Measurements from ENCODE around the gene STOX1.
A peak's percentile ranks its signal among the peaks of the same experiment; 100 is the strongest.
"Not testable (repeated sequence)": the region's sequence is repeated elsewhere in the genome, so short reads cannot be mapped to it uniquely, and the experiment has no call there.

The STOX1 gene, protein sequence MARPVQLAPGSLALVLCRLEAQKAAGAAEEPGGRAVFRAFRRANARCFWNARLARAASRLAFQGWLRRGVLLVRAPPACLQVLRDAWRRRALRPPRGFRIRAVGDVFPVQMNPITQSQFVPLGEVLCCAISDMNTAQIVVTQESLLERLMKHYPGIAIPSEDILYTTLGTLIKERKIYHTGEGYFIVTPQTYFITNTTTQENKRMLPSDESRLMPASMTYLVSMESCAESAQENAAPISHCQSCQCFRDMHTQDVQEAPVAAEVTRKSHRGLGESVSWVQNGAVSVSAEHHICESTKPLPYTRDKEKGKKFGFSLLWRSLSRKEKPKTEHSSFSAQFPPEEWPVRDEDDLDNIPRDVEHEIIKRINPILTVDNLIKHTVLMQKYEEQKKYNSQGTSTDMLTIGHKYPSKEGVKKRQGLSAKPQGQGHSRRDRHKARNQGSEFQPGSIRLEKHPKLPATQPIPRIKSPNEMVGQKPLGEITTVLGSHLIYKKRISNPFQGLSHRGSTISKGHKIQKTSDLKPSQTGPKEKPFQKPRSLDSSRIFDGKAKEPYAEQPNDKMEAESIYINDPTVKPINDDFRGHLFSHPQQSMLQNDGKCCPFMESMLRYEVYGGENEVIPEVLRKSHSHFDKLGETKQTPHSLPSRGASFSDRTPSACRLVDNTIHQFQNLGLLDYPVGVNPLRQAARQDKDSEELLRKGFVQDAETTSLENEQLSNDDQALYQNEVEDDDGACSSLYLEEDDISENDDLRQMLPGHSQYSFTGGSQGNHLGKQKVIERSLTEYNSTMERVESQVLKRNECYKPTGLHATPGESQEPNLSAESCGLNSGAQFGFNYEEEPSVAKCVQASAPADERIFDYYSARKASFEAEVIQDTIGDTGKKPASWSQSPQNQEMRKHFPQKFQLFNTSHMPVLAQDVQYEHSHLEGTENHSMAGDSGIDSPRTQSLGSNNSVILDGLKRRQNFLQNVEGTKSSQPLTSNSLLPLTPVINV

DNA sequence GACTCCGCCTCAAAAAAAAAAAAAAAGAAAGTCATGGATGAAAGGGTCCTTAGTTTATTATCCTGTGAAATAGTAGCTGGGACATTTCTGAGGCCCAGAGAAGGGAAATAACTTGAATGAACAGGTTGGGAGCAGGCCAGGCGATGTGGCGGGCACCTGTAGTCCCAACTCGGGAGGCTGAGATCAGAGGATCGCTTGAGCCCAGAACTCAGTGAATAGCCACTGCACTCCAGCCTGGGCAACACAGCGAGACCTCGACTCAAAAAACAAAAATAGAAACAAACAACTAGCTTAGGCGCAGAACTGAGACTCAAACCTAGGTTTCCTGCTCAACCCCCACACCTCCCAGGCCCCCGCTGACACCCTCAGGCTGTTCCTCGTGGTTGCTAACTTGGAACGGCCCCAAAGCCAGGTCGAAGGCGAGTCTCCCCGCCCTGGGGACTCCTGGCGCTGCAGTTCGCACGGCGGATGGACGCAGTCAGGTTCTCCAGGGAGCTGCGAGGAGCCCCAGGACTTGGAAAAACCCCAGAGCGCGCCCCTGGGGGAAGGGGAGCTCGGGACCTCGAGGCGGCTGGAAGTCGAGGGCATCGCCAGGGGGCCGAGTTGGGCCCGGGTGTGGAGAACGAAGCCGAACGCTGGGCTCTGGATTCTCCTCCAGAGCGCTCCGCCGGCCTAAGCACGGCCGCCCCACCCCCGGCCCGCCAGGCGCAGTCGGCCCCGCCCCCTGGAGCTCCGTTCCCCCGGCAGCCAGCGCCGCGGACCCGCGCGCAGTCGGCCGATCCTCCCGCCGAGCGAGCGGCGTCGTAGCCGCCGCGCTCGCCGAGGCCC is at the start of gene STOX1:
Gene STOX1 (plus strand): TSS at position 768 of the 828 bp plus-strand sequence. CDS start 93 bp downstream, outside the sequence.
- FAIRE-seq (no peak), DNase-seq (ENCODE audit: insufficient read length, low spot score) (peak; percentile 79)

DNA sequence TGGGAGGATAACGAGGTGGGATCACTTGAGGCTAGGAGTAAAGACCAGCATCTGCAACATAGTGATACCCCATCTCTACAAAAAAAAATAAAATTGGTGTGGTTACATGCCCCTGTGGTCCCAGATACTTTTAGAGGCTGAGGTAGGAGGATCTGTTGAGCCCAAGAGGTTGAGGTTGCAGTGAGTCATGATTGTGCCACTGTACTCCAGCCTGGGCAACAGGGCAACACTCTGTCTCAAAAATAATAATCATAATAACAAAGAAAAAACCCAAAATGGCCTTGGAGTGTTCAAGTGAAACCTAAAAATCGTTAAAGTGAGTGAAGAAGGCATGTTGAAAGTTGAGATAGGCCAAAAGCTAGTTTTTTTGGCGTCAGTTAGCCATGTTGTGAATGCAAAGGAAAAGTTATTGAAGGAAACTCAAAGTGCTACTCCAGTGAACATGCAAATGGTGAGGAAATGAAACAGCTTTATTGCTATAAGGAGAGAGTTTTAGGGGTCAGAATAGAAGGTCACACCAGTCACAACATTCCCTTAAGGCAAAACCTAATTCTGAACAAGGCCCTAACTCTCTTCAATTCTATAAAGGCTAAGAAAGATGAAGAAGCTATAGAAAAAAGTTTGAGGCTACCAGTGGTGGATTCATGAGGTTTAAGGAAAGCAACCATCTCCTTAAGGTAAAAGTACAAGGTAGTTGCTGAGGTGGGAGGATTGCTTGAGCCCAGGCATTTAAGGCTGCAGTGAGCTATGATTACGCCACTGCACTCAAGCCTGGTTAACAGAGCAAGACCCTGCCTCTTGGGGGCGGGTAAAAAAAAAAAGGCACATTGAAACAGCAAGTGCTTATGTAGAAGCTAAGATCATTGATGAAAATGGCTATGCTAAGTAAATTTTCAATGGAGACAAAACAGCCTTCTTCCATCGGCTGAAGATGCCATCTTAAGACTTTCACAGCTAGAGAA is 45.4 kb upstream of the STOX1 start:
- DNase-seq (ENCODE audit: insufficient read length, low spot score) (no peak), FAIRE-seq (no peak)

GRCh38 chr10:68784476-68784875 is 42.9 kb upstream of the STOX1 start:
- DNase-seq (ENCODE audit: insufficient read length, low spot score) (no peak), FAIRE-seq (no peak)

DNA sequence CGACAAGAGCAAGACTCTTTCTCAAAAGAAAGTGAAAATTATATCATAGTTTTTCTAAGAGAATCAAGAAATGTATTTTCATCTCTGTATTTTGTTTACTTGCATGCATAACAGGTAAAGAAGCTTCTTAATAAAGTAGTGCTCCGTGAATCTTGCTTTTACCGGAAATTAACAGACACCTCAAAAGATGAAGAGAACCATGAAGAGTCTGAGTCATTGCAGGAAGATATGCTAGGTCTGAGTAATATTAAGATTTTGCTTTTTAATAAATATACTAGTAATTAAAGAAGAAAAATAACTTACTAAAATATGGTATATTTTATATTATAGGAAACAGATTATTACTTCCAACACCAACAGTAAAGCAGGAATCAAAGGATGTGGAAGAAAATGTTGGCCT is 39.5 kb upstream of the STOX1 start:
- no peak for DNase-seq (ENCODE audit: insufficient read length, low spot score)
- FAIRE-seq, result no peak

- FAIRE-seq (no peak), DNase-seq (ENCODE audit: insufficient read length, low spot score) (no peak)
Observed at GRCh38 chr10:68790476-68790875, 36.9 kb upstream of the STOX1 start.

DNA sequence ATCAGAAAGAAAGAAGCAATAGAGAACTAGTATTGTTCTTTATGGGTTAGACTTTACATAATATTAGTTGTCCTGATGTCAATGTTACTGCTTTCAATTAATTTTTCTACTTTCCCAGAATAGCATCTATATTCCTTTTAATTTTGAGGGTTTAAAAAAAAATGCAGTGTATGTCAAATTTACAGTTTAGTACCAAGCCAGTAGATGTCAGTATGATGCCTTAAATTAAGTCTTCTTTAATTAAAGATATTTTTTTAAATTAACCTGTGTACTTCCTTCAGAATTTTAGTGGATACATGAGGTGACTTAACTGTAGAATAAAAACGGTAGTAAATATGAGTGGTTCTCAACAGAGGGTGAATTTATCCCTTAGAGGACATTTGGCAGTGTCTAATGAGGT is 35.2 kb upstream of the STOX1 start:
- no peak for FAIRE-seq

GRCh38 chr10:68795886-68796532 is 31.3 kb upstream of the STOX1 start:
- FAIRE-seq, result no peak
- DNase-seq (ENCODE audit: insufficient read length, low spot score), result no peak

More for the DNA sequence above, 35.2 kb upstream of the STOX1 start:
- DNase-seq (ENCODE audit: insufficient read length, low spot score), result no peak

DNA sequence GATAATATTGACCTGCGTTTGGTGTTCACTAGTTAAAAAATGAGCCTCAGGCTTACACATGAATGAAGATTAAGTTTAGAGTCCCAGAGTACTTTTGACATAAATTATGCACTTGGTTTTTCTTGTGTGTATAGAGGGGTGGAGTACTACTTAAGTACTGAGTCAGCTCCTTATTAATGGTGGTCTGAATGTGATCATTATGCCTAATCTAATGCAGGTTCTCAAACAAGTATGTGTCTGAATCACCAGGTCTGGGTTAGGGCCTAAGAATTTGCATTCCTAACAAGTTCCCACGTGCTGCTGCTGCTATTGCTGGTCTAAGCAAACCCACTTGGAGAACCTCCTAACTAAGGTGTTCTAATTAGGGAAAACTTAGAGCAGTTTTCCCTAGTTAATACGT is 30.7 kb upstream of the STOX1 start:
- DNase-seq (ENCODE audit: insufficient read length, low spot score), result no peak
- no peak for FAIRE-seq

- DNase-seq (ENCODE audit: insufficient read length, low spot score) (no peak), FAIRE-seq (no peak)
Observed at GRCh38 chr10:68800211-68800610, 27.1 kb upstream of the STOX1 start.

DNA sequence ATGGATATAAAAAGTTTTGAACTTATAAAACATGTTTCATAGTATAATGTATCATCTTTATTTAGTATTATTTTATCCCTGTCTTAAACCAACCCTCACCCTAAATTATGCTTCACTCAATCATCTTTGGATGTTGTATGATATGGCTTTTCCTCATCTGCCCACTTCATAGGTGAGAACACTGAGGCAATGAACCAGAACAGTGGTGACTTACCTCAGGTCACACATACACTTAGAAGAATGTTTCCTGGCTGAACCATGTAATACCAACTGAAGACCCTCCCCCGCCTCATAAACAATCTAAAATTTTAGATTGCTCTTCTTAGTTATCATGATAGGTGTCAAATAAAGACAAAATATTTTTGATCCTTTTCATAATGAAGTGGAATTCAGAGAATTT is 22.6 kb upstream of the STOX1 start:
- FAIRE-seq, result no peak

GRCh38 chr10:68810830-68811229 is 16.5 kb upstream of the STOX1 start:
- FAIRE-seq; DNase-seq (ENCODE audit: insufficient read length, low spot score): not testable (repeated sequence)

More for the DNA sequence above, 22.6 kb upstream of the STOX1 start:
- no peak for DNase-seq (ENCODE audit: insufficient read length, low spot score)

- FAIRE-seq (no peak), DNase-seq (ENCODE audit: insufficient read length, low spot score) (no peak)
Observed at GRCh38 chr10:68811314-68812009, 15.9 kb upstream of the STOX1 start.

GRCh38 chr10:68812420-68812819 is 14.9 kb upstream of the STOX1 start:
- DNase-seq (ENCODE audit: insufficient read length, low spot score), result no peak
- no peak for FAIRE-seq

- no peak for DNase-seq (ENCODE audit: insufficient read length, low spot score)
- no peak for FAIRE-seq
Observed at GRCh38 chr10:68813559-68813958, 13.8 kb upstream of the STOX1 start.

DNA sequence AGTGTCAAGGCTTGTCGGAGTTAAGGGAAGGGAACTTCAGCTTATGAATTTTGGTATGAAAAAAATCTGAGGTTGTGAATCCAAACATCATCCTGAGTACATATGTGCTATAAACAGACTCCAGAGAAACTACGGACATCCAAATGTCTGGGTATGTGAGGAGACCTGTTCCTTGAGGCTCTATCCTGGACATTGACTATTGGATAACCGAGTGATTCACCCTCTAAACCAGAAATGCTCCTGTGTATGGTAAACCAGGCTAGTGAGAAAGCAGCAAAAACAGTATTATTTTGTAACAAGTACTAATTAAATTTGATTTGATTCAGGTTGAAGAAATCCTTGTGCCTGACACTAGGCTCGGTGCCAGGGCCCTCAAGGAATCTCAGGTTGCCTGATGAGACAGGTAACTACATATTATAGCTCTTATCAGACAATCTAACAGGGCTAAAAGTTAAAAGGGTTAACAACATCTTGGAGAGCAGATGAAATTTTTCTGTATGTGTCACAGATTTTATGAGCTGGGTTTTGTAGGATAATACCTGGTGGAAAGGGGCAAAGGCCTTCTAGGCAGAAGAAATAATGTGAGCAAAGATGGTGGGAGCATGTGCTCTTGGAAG is 10.4 kb upstream of the STOX1 start:
- FAIRE-seq, result no peak
- DNase-seq (ENCODE audit: insufficient read length, low spot score), result no peak

DNA sequence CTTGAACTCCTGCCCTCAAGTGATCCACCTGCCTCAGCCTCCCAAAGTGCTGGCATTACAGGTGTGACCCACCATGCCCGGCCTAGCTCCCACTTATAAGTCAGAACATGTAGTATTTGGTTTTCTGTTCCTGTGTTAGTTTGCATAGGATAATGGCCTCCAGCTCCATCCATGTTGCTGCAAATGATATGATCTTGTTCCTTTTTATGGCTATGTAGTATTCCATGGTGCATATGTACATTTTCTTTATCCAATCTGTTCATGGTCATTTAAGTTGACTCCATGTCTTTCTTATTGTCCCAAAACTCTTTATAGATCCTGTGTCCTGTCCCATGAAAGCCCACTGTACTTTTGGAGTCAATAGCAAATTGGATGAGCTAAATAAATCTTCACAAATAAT is 7.0 kb upstream of the STOX1 start:
- FAIRE-seq, result not testable (repeated sequence)

GRCh38 chr10:68822626-68823025 is 4.7 kb upstream of the STOX1 start:
- FAIRE-seq; DNase-seq (ENCODE audit: insufficient read length, low spot score): not testable (repeated sequence)

More for the DNA sequence above, 7.0 kb upstream of the STOX1 start:
- not testable (repeated sequence) for DNase-seq (ENCODE audit: insufficient read length, low spot score)

- DNase-seq (ENCODE audit: insufficient read length, low spot score); FAIRE-seq: not testable (repeated sequence)
Observed at GRCh38 chr10:68827592-68827959, 245 bp downstream of the STOX1 start.

Measured in GM19239 (cell line).